Caco-2 (cell line): ENCODE data around the gene GULP1. TPM values are rescaled to one million over a fixed set of nuclear protein-coding genes. Genes with fewer than 3 reads are reported as not detected.
A peak's percentile ranks its signal among the peaks of the same experiment; 100 is the strongest.

Source experiments
- BruUV-seq: library from RNA; stranded (reverse); fragments of 400-500 nt; replicated peaks from 2 replicates; lab custom pipeline; 2021; lab: Mats Ljungman, UMichigan
- CTCF ChIA-PET: fragments of 300-600 bp; sonication (Branson Sonifier 250); formaldehyde crosslinking; loops from one replicate; lab custom pipeline; 2022; ENCODE audit warnings: antibody characterized with exemption; lab: Charles Lee
- POLR2A ChIA-PET: fragments of 300-600 bp; sonication (Branson Sonifier 250); formaldehyde crosslinking; loops from one replicate; lab custom pipeline; 2022; ENCODE audit warnings: antibody characterized with exemption; lab: Charles Lee
- DNase-seq, 2 experiments: peaks; one replicate each; pipeline versions ENCODE4 v3.0.0 to v3.0.0-alpha.2; 2020 to 2022
- H3K27me3 ChIP-seq: replicated peaks from 2 replicates; pipeline ENCODE4 v1.6.0; 2011; ENCODE audit warnings: low read length; ENCODE audit not compliant: control insufficient read depth, insufficient read depth
- H3K36me3 ChIP-seq: 2 replicates; pipeline ENCODE4 v1.5.1; 2011; ENCODE audit warnings: low read length; ENCODE audit not compliant: control insufficient read depth, insufficient read depth
- H3K4me1 ChIP-seq: fragments of 250-450 bp; sonication (Bioruptor Pico); 2 replicates; pipeline ENCODE4 v1.5.1; 2020; ENCODE audit warnings: mild to moderate bottlenecking
- H3K4me3 ChIP-seq: 2 replicates; pipeline ENCODE4 v1.5.1; 2011; ENCODE audit warnings: low read depth, mild to moderate bottlenecking, control low read depth, low read length
- H3K9me3 ChIP-seq: fragments of 250-450 bp; sonication (Bioruptor Pico); 2 replicates; pipeline ENCODE4 v1.5.1; 2020; ENCODE audit warnings: mild to moderate bottlenecking, moderate library complexity
- H3K27ac Mint-ChIP-seq: one replicate; pipeline ENCODE4 v1.8.0; 2022; ENCODE audit warnings: mixed read lengths; ENCODE audit not compliant: unreplicated experiment
- H3K27me3 Mint-ChIP-seq: one replicate; pipeline ENCODE4 v1.8.0; 2022; ENCODE audit warnings: mixed read lengths; ENCODE audit not compliant: insufficient read depth, unreplicated experiment
- H3K36me3 Mint-ChIP-seq: one replicate; pipeline ENCODE4 v1.8.0; 2022; ENCODE audit warnings: mild to moderate bottlenecking, mixed read lengths; ENCODE audit not compliant: insufficient read depth, unreplicated experiment
- H3K4me1 Mint-ChIP-seq: one replicate; pipeline ENCODE4 v1.8.0; 2022; ENCODE audit warnings: low read depth, mixed read lengths; ENCODE audit not compliant: unreplicated experiment
- H3K4me3 Mint-ChIP-seq: one replicate; pipeline ENCODE4 v1.8.0; 2022; ENCODE audit warnings: mild to moderate bottlenecking, moderate library complexity, mixed read lengths; ENCODE audit not compliant: unreplicated experiment
- H3K9me3 Mint-ChIP-seq: one replicate; pipeline ENCODE4 v1.8.0; 2022; ENCODE audit warnings: mixed read lengths; ENCODE audit not compliant: unreplicated experiment
- CTCF ChIP-seq, 2 experiments: fragments of 200-600 bp in 1 of 2; IDR thresholded peaks; 1 replicate in 1 of 2; 2 replicates in 1 of 2; pipeline versions ENCODE4 v1.5.1 to v1.8.0; 2011 to 2022; ENCODE audit warnings: antibody characterized with exemption in 1 of 2, control low read depth in 1 of 2, inconsistent platforms in 1 of 2, low read depth in 1 of 2, low read length in 1 of 2, mild to moderate bottlenecking in 1 of 2, moderate library complexity in 1 of 2; ENCODE audit not compliant: insufficient read depth in 1 of 2, severe bottlenecking in 1 of 2, unreplicated experiment in 1 of 2
- intact Hi-C: fragments of 100-400 bp; cut with micrococcal nuclease; formaldehyde crosslinking; loops from one replicate; pipeline ENCODE4 v1.10.0; 2022; ENCODE audit not compliant: unreplicated experiment
- total RNA-seq: library from RNA; stranded (reverse); gene quantifications from 2 replicates; pipeline ENCODE4 v1.2.3, GENCODE V29; 2022

The GULP1 gene
- total RNA-seq, 1 experiment from 2014 or later = 32.4 TPM

DNA sequence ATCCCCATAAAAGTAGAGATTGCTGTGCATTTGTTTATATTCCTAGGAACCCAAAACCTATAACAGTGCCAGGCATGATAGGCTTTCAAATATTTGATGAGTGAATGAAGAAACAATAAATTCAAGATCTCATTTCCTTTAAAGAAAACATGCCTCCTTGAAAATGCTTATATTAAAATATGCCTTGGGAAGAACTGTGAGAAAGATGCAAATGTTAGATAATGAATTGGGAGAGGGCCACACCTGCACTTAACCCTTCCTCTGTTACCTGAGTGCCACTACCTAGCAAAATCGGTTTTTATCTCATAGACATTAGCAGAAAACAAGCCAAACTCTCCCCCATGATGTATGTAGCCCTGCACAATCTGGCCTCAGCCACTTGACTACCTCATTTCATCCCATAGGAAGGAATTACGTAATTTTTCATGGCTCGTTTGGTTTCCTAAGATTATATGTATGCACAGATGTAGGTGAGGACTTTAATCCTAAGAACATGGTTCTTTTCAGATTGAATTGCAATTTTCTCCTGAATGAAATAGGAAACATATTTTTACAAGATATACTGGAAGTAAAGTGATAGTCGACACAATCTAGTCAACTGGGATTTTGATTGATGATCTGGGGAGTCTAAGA is 25.2 kb downstream of the GULP1 start:
- ChIA-PET POLR2A (no interaction called here), CTCF (no interaction called here)
- no peaks in the 10 kb centered on the region for H3K27me3 Mint-ChIP-seq
- no peaks in the 10 kb centered on the region for H3K27me3 ChIP-seq
- H3K27ac Mint-ChIP-seq = no peak overlapping the region
- peaks cover 13% of the 10 kb centered on the region for H3K4me1 Mint-ChIP-seq
- no peaks in the 10 kb centered on the region for H3K36me3 Mint-ChIP-seq
- H3K9me3 ChIP-seq = no peaks in the 10 kb centered on the region
- H3K4me1 ChIP-seq = no peaks in the 10 kb centered on the region; the same call in 1 of the 2 replicates
- DNase-seq = no peak
- intact Hi-C loops = no loop called here
- no TSS peak for BruUV-seq
- no peak overlapping the region for H3K4me3 Mint-ChIP-seq
- TF ChIP-seq CTCF (IDR thresholded peaks at IDR 0.05; ENCODE audit: insufficient read depth in 1 of 2, low read depth in 1 of 2, low read length in 1 of 2, severe bottlenecking in 1 of 2, unreplicated experiment in 1 of 2) = no peak
- no peaks in the 10 kb centered on the region for H3K9me3 Mint-ChIP-seq
- H3K4me3 ChIP-seq = no peak overlapping the region
- H3K36me3 ChIP-seq = no peaks in the 10 kb centered on the region

GRCh38 chr2:188318161-188318749 is 26.6 kb downstream of the GULP1 start:
- BruUV-seq = no TSS peak
- no peak for TF ChIP-seq CTCF (IDR thresholded peaks at IDR 0.05; ENCODE audit: insufficient read depth in 1 of 2, low read depth in 1 of 2, low read length in 1 of 2, severe bottlenecking in 1 of 2, unreplicated experiment in 1 of 2)
- Mint-ChIP-seq H3K27ac (no peak overlapping the region), H3K36me3 (no peaks in the 10 kb centered on the region), H3K27me3 (no peaks in the 10 kb centered on the region), H3K9me3 (no peaks in the 10 kb centered on the region), H3K4me3 (no peak overlapping the region), H3K4me1 (peaks cover 25% of the 10 kb centered on the region)
- Histone ChIP-seq H3K27me3 (no peaks in the 10 kb centered on the region), H3K4me1 (no peaks in the 10 kb centered on the region; the same call in 1 of the 2 replicates), H3K9me3 (no peaks in the 10 kb centered on the region), H3K4me3 (no peak overlapping the region), H3K36me3 (no peaks in the 10 kb centered on the region)
- DNase-seq = no peak
- ChIA-PET POLR2A (interaction anchor here (0.9 kb wide), 1 partner anchor 26 kb away, joined by 5 read pairs; no protein-coding TSS in a partner anchor), CTCF (no interaction called here)
- intact Hi-C loops = no loop called here

DNA sequence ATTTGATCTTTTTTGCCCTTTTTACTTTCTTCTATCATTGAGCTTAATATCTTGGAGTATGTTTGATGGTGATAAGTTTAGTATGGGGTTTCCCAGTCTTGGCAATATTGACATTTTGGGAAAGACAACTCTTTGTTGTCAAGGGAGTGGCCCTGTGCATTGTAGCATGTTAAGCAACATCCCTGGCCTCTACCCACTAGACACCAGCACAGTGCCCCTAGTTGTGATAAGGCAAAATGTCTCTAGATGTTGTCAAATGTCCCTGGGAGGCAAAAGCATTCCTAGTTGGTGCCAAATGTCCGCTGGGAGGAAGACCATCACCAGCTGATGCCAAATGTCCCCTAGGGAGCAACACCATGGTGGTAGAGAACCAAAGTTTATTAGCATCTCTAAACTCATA is 28.2 kb downstream of the GULP1 start:
- no peaks in the 10 kb centered on the region for H3K9me3 ChIP-seq
- peak in 1 of 2 experiments; percentile 20 for TF ChIP-seq CTCF (IDR thresholded peaks at IDR 0.05; ENCODE audit: insufficient read depth in 1 of 2, low read depth in 1 of 2, low read length in 1 of 2, severe bottlenecking in 1 of 2, unreplicated experiment in 1 of 2)
- Mint-ChIP-seq H3K36me3 (no peaks in the 10 kb centered on the region), H3K4me1 (peaks cover 20% of the 10 kb centered on the region), H3K27ac (no peak overlapping the region), H3K27me3 (no peaks in the 10 kb centered on the region), H3K9me3 (no peaks in the 10 kb centered on the region), H3K4me3 (no peak overlapping the region)
- DNase-seq = peak in 1 of 2 experiments; percentile 10
- H3K36me3 ChIP-seq = no peaks in the 10 kb centered on the region
- intact Hi-C loops = loop anchor here (1.0 kb wide), 1 partner anchor 17 kb away; no protein-coding TSS in a partner anchor
- BruUV-seq = no TSS peak
- H3K4me1 ChIP-seq = no peaks in the 10 kb centered on the region; the same call in 1 of the 2 replicates
- H3K27me3 ChIP-seq = no peaks in the 10 kb centered on the region
- no peak overlapping the region for H3K4me3 ChIP-seq
- POLR2A ChIA-PET = no interaction called here
- CTCF ChIA-PET = interaction anchor here (0.6 kb wide), 1 partner anchor 28 kb away, joined by 4 read pairs; the partner anchor contains the start of gene GULP1
